Loucy (cell line): ENCODE measurements around the gene DENND2D.

Experiments used
- H2AFZ ChIP-seq: fragments of 200-600 bp; sonication (generic); 2 replicates; pipeline ENCODE4 v1.6.0; 2016; ENCODE audit warnings: antibody characterized with exemption, mild to moderate bottlenecking, low read length, moderate library complexity
- H3F3A ChIP-seq: fragments of 200-600 bp; 2 replicates; pipeline ENCODE4 v1.6.0; 2016; ENCODE audit warnings: antibody characterized with exemption, low read depth, mild to moderate bottlenecking
- H3K27me3 ChIP-seq: fragments of 200-600 bp; sonication (generic); 2 replicates; pipeline ENCODE4 v1.6.1; 2014; ENCODE audit warnings: low read length, mild to moderate bottlenecking; ENCODE audit not compliant: insufficient read depth, poor library complexity, severe bottlenecking
- H3K36me3 ChIP-seq: fragments of 200-600 bp; sonication (generic); 2 replicates; pipeline ENCODE4 v1.6.1; 2016; ENCODE audit warnings: low read length; ENCODE audit not compliant: insufficient read depth
- H3K4me1 ChIP-seq: fragments of 200-600 bp; sonication (generic); 2 replicates; pipeline ENCODE4 v1.5.1; 2014; ENCODE audit warnings: low read length, mild to moderate bottlenecking; ENCODE audit not compliant: insufficient read depth, poor library complexity, severe bottlenecking
- H3K4me2 ChIP-seq: fragments of 200-600 bp; sonication (generic); 2 replicates; pipeline ENCODE4 v1.6.0; 2014; ENCODE audit warnings: antibody characterized with exemption, low read length, low read depth, mild to moderate bottlenecking; ENCODE audit not compliant: poor library complexity, severe bottlenecking
- H3K4me3 ChIP-seq: fragments of 200-600 bp; sonication (generic); 2 replicates; pipeline ENCODE4 v1.5.1; 2014; ENCODE audit warnings: low read length, mild to moderate bottlenecking, mixed read lengths; ENCODE audit not compliant: poor library complexity, severe bottlenecking
- H3K79me2 ChIP-seq: fragments of 200-600 bp; sonication (generic); 2 replicates; pipeline ENCODE4 v1.6.1; 2014; ENCODE audit warnings: low read length; ENCODE audit not compliant: insufficient read depth
- H3K9ac ChIP-seq: fragments of 200-600 bp; sonication (generic); 2 replicates; pipeline ENCODE4 v1.6.0; 2014; ENCODE audit warnings: mild to moderate bottlenecking, low read depth, low read length, moderate library complexity; ENCODE audit not compliant: poor library complexity, severe bottlenecking
- H3K9me2 ChIP-seq: fragments of 200-600 bp; sonication (generic); replicated peaks from 2 replicates; pipeline ENCODE4 v1.6.1; 2016; ENCODE audit warnings: low read depth, low read length, mixed read lengths
- H3K9me3 ChIP-seq: fragments of 200-600 bp; sonication (generic); 2 replicates; pipeline ENCODE4 v1.6.1; 2014; ENCODE audit warnings: mild to moderate bottlenecking, antibody characterized with exemption, low read length, low read depth; ENCODE audit not compliant: insufficient read depth
- H4K20me1 ChIP-seq: fragments of 200-600 bp; sonication (generic); 2 replicates; pipeline ENCODE4 v1.6.0; 2014; ENCODE audit warnings: antibody characterized with exemption, low read length, mild to moderate bottlenecking; ENCODE audit not compliant: insufficient read depth, poor library complexity, severe bottlenecking
- EZH2phosphoT487 ChIP-seq: fragments of 200-600 bp; IDR thresholded peaks from 2 replicates; pipeline ENCODE4 v1.6.1; 2018; ENCODE audit warnings: antibody characterized with exemption, mild to moderate bottlenecking, moderate library complexity, borderline replicate concordance
- TF ChIP-seq, protein P1 (sequence below): fragments of 200-600 bp; sonication (generic); conservative IDR thresholded peaks from 2 replicates; pipeline ENCODE4 v1.5.1; 2014; ENCODE audit warnings: mild to moderate bottlenecking, antibody characterized with exemption, low read length

DENND2D gene

DNA sequence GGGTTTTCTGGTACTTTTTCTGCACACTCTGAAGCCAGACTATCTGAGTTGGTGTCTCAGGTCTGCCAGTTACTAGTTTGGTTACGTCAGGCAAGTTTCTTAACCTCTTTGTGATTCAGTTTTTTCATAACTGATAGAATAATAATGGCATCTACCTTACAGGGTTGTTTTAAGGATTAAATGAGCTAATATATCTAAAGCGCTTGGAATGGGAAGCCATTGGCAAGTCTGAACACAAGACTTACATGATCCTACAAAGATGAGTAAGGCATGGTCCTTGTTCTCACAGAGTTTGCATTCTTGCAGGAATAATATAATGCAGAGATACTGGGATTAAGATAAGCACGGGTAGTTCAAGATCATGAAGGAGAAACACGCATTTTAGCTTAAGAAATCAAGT is 9.2 kb upstream of the DENND2D start:
- H3K9me3 ChIP-seq, result no peaks in the 10 kb centered on the region
- no peaks in the 10 kb centered on the region for H3K9me2 ChIP-seq
- no peaks in the 10 kb centered on the region for H4K20me1 ChIP-seq
- H2AFZ ChIP-seq, result no peak overlapping the region
- TF ChIP-seq EZH2phosphoT487, result no peak
- TF ChIP-seq, protein P1, sequence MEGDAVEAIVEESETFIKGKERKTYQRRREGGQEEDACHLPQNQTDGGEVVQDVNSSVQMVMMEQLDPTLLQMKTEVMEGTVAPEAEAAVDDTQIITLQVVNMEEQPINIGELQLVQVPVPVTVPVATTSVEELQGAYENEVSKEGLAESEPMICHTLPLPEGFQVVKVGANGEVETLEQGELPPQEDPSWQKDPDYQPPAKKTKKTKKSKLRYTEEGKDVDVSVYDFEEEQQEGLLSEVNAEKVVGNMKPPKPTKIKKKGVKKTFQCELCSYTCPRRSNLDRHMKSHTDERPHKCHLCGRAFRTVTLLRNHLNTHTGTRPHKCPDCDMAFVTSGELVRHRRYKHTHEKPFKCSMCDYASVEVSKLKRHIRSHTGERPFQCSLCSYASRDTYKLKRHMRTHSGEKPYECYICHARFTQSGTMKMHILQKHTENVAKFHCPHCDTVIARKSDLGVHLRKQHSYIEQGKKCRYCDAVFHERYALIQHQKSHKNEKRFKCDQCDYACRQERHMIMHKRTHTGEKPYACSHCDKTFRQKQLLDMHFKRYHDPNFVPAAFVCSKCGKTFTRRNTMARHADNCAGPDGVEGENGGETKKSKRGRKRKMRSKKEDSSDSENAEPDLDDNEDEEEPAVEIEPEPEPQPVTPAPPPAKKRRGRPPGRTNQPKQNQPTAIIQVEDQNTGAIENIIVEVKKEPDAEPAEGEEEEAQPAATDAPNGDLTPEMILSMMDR, result no peak
- H3K36me3 ChIP-seq, result no peaks in the 10 kb centered on the region
- H3F3A ChIP-seq, result peaks cover 5% of the 10 kb centered on the region; the same call in 1 of the 2 replicates
- no peak overlapping the region for H3K4me2 ChIP-seq
- peaks cover 89% of the 10 kb centered on the region for H3K4me1 ChIP-seq
- H3K27me3 ChIP-seq, result no peaks in the 10 kb centered on the region
- H3K9ac ChIP-seq, result no peak overlapping the region
- no peak overlapping the region for H3K4me3 ChIP-seq
- no peaks in the 10 kb centered on the region for H3K79me2 ChIP-seq

DNA sequence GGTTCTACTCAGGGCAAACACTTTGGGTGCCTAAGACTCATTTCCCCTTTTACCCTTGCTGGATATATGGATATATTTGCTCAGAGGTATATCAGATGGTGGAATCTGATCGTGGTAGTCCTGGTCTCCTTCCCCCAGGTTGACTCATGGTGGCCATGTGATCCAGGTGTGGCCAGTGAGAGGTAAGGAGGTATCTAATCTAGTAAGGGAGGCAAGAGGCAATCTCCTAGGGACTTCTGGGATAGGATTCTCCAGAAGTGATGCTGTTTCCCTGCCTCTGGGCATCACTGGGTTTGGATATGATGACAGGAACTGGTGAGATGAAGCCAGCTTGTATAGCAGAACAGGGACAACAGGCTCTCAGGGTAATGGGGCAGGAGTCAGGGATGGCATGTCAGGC is 8.5 kb upstream of the DENND2D start:
- no peak overlapping the region for H3K4me2 ChIP-seq
- H3K4me3 ChIP-seq, result no peak overlapping the region
- H3K36me3 ChIP-seq, result no peaks in the 10 kb centered on the region
- H3K27me3 ChIP-seq, result no peaks in the 10 kb centered on the region
- H3K4me1 ChIP-seq, result peaks cover 89% of the 10 kb centered on the region
- peaks cover 5% of the 10 kb centered on the region; the same call in 1 of the 2 replicates for H3F3A ChIP-seq
- no peak overlapping the region for H2AFZ ChIP-seq
- H4K20me1 ChIP-seq, result no peaks in the 10 kb centered on the region
- H3K79me2 ChIP-seq, result no peaks in the 10 kb centered on the region
- no peak for TF ChIP-seq EZH2phosphoT487
- no peaks in the 10 kb centered on the region for H3K9me2 ChIP-seq
- H3K9me3 ChIP-seq, result no peaks in the 10 kb centered on the region
- H3K9ac ChIP-seq, result no peak overlapping the region

DNA sequence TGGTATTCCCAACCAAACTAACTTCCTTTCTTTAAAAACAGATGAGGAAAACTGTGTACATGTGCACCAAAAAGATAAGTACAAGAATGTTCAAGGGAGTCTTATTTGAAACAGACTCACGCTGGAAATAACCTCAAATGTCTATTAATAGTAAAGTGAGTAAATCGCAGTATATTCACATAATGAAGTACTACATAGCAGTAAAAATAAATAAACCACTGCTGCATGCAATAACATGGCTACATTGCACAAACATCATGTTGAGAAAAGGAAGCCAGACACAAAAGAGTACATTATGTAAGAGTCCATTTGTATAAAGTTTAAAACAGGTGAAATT is 5.2 kb upstream of the DENND2D start:
- H3K4me2 ChIP-seq, result peak overlapping the region; percentile 34
- TF ChIP-seq, protein P1, result no peak
- no peak for TF ChIP-seq EZH2phosphoT487
- H4K20me1 ChIP-seq, result no peaks in the 10 kb centered on the region
- H3F3A ChIP-seq, result peaks cover 5% of the 10 kb centered on the region; the same call in 1 of the 2 replicates
- H2AFZ ChIP-seq, result no peak overlapping the region
- peaks cover 96% of the 10 kb centered on the region for H3K4me1 ChIP-seq
- no peaks in the 10 kb centered on the region for H3K9me3 ChIP-seq
- no peaks in the 10 kb centered on the region for H3K36me3 ChIP-seq
- no peaks in the 10 kb centered on the region for H3K79me2 ChIP-seq
- no peak overlapping the region for H3K4me3 ChIP-seq
- no peaks in the 10 kb centered on the region for H3K9me2 ChIP-seq
- no peaks in the 10 kb centered on the region for H3K27me3 ChIP-seq
- H3K9ac ChIP-seq, result peak overlapping the region; percentile 75

DNA sequence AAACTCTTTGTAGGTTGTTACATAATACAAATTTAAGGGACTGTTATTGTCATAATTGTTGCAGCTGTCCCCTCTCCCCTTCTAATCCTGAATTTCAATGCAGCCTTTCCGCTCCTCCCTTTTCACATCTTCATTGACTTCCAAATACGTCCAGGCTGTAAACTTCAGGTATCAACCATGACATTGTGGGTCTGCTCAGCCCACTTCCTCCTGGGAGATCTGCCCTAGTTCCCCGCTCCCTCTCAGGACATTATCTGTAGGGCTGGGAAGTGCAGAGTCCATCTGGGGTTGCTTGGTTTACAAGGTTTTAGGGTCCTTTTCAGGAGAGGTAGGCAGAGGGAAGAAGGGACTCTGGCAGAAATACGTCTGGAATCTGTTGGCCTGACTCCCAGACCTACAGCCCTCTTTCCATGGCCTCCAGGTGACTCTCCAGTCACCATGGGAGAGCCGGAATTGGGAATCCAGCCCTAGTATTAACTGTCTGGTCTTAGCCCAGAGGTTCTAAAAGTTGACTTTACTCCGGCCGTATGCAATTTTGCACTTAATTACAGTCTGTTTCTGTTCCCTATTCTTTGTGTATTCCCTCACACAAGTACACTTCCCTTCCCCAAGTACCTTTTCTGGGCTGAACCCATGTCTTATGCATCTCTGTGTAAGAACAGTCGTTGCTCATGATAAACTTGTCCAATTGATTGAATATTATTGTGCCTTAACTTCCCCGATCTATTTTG is 4.7 kb upstream of the DENND2D start:
- Histone ChIP-seq H4K20me1 (no peaks in the 10 kb centered on the region), H3K4me1 (peaks cover 96% of the 10 kb centered on the region), H3K36me3 (no peaks in the 10 kb centered on the region), H3K79me2 (no peaks in the 10 kb centered on the region), H3F3A (peaks cover 5% of the 10 kb centered on the region; the same call in 1 of the 2 replicates), H3K9ac (peak overlapping the region; percentile 75), H3K9me2 (no peaks in the 10 kb centered on the region), H2AFZ (no peak overlapping the region), H3K4me3 (no peak overlapping the region), H3K4me2 (peak overlapping the region; percentile 34), H3K27me3 (no peaks in the 10 kb centered on the region), H3K9me3 (no peaks in the 10 kb centered on the region)
- no peak for TF ChIP-seq EZH2phosphoT487
- TF ChIP-seq, protein P1, result no peak
